Fibroblast of villous mesenchyme (primary cell): ENCODE data around the gene TMPRSS11D. TPM values are rescaled to one million over a fixed set of nuclear protein-coding genes. Genes with fewer than 3 reads are reported as not detected.

Experiments used
- DNase-seq: peaks from one replicate; pipeline ENCODE4 v3.0.0-alpha.2; 2010; ENCODE audit warnings: low read depth
- H3K4me3 ChIP-seq: 2 replicates; pipeline ENCODE4 v1.5.1; 2011; ENCODE audit warnings: low read depth, mild to moderate bottlenecking, low read length
- CTCF ChIP-seq: IDR thresholded peaks from 2 replicates; pipeline ENCODE4 v1.5.1; 2012; ENCODE audit warnings: low read depth, mild to moderate bottlenecking, low read length; ENCODE audit not compliant: insufficient read depth
- total RNA-seq: library from RNA; depleted of rRNA; stranded (reverse); fragments of >200 nt; gene quantifications from 2 replicates; pipeline ENCODE4 v1.2.3, GENCODE V29; 2012

TMPRSS11D gene
- total RNA-seq = not detected in 2 replicates

DNA sequence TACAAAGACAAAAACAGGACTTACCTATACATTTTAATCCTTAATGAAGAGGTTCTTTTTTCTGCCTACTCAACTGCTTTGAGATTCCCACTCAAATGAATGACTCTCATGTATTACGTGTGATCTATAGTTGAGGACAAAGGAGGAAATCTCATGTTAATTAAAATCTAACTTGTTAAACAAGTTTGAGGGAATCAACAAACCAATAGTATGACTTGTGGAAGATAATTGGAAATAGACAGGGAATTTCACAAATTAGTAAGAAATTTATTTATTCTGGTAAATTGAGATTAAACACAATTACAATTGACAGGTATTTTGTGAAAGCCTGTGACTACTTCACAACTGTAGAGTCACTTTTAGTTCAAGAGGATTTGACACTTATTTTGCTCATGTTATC lies at the start of gene TMPRSS11D:
Gene TMPRSS11D (minus strand): TSS at position 101 of the 400 bp plus-strand sequence. CDS start 69 bp downstream, at position 32.
- no peak within 1 kb of the TSS for H3K4me3 ChIP-seq
- no peak for DNase-seq
- no peak for TF ChIP-seq CTCF

GRCh38 chr4:67933038-67933437 lies 49.2 kb upstream of the TMPRSS11D start:
- no peak overlapping the region for H3K4me3 ChIP-seq
- DNase-seq = no peak
- TF ChIP-seq CTCF = no peak

DNA sequence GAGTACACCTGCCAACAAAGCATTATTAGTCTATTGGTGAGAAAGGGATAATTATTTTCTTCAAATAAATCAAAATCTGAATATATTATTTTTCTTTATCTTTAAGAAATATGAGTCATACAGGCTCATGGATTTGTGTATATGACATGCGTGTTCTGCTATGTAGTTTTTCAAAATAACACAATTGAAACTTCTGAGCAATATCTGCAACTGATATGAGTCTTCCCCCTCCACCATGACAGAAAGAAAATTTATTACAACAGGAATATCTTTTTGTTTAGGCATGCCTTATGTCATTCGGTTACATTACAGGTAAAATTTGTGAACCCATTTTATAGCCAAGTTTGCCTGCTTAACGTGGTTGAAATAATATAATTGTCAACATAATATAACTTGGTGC lies 47.5 kb upstream of the TMPRSS11D start:
- no peak for TF ChIP-seq CTCF
- H3K4me3 ChIP-seq = no peak overlapping the region
- DNase-seq = no peak

DNA sequence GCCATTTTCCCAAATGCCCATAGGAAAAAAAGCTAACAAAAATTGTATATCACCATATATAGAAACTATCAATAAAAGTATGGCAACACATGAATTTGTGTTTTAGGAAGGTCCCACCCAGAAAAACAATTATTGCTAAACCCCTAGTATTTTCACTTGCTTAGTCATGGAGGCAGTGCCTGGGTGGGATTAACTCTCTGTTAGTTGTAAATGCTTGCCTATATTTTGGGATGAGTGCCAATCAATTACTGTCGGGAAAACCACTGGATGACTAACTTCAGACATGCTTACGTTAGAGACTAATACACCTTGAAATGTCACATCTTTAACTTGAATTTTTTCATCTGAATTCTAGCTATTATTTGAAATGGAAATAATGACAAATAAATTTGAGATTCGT lies 45.6 kb upstream of the TMPRSS11D start:
- DNase-seq = peak; percentile 19
- TF ChIP-seq CTCF = no peak
- H3K4me3 ChIP-seq = no peak overlapping the region

- no peak for TF ChIP-seq CTCF
- no peak overlapping the region for H3K4me3 ChIP-seq
- DNase-seq = no peak
These were observed 44.7 kb upstream of the TMPRSS11D start for GRCh38 chr4:67928546-67928945.

DNA sequence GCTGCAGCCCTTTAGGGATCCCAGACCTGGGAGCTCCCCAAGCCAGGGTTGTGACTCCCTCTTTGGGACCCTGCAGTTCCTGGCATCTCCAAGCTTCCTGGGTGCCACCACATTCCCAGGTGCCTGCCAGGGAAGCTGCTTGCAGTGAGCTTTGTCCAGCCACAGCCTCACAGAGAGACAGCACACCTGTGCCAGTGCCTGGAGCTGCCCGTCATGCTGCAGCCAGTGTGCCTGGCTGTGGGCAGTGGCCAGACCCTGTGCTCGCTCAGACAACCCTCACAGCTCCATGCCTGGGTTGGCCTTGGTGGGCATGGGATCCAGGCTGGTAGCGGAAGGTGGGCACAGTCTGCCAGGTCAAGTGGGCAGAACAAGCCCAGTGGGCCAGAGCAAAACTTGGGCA lies 43.4 kb upstream of the TMPRSS11D start:
- no peak for DNase-seq
- TF ChIP-seq CTCF = no peak
- H3K4me3 ChIP-seq = no peak overlapping the region

GRCh38 chr4:67926485-67926884 lies 42.7 kb upstream of the TMPRSS11D start:
- H3K4me3 ChIP-seq = no peak overlapping the region
- no peak for TF ChIP-seq CTCF
- DNase-seq = no peak
